Right cardiac atrium (tissue), 5 donors: ENCODE results near the gene ATXN1. TPM values are rescaled to one million over a fixed set of nuclear protein-coding genes. Genes with fewer than 3 reads are reported as not detected.

Experiments
- ATAC-seq, 2 donors: fragments of 200-7000 bp; cut with Tn5 transposase; one replicate each; pipeline versions ENCODE4 v1.8.0 to v1.9.1; 2020; ENCODE audit warnings: moderate library complexity in 2 of 2, mild to moderate bottlenecking in 1 of 2
- DNase-seq, 3 donors: peaks; one replicate each; pipeline ENCODE4 v3.0.0-alpha.2; 2020
- H3K27ac ChIP-seq: one replicate; pipeline ENCODE4 v1.5.1; 2013; ENCODE audit warnings: mild to moderate bottlenecking, low read length, control low read depth, moderate library complexity
- H3K27me3 ChIP-seq: one replicate; pipeline ENCODE4 v1.6.1; 2013; ENCODE audit not compliant: control insufficient read depth, insufficient read depth
- H3K4me1 ChIP-seq: one replicate; pipeline ENCODE4 v1.6.1; 2013; ENCODE audit warnings: low read length; ENCODE audit not compliant: control insufficient read depth, insufficient read depth
- H3K4me3 ChIP-seq: one replicate; pipeline ENCODE4 v1.5.1; 2013; ENCODE audit warnings: low read length, control low read depth
- H3K9me3 ChIP-seq: one replicate; pipeline ENCODE4 v1.6.1; 2013; ENCODE audit warnings: low read length; ENCODE audit not compliant: control insufficient read depth
- WGBS: extraction: QIAGEN DNeasy Blood & Tissue Kit; methylation state at CpG from one replicate; pipeline ENCODE4 v1.1.7; 2013; 5-methylcytosine and 5-hydroxymethylcytosine counted together
- intact Hi-C, 4 donors: fragments of 100-400 bp; cut with DNase I; formaldehyde crosslinking; loops; one replicate each; pipeline versions ENCODE4 v1.11.0 to v1.14.0; 2022 to 2023
- polyA plus RNA-seq: library from polyadenylated mRNA; stranded (reverse); fragments of 200-250 nt; gene quantifications from one replicate; pipeline ENCODE4 v1.2.3, GENCODE V29; 2013
- total RNA-seq, 4 donors: library from RNA; stranded (reverse); fragmentation: NEBNext Ultra II Directional; extraction: Animal tissue kit (Norgen Biotek cat#: 25700); gene quantifications; one replicate each; pipeline ENCODE4 v1.2.1, GENCODE V29; 2021
- donor health status: healthy with polysubstance abuse.
- donor health status: DM: no; HTN: yes; CAD: no.
- donor health status: DM: no; HTN: no; CAD: no.
- donor health status: DM: no; HTN: yes; CAD: no; lungs with severe emphysema.
- donor health status: DM: yes; HTN: yes; CAD: no.

Gene ATXN1
- total and polyA plus RNA-seq, 5 donors = 11.8 to 50.7 (median 47.6) TPM

DNA sequence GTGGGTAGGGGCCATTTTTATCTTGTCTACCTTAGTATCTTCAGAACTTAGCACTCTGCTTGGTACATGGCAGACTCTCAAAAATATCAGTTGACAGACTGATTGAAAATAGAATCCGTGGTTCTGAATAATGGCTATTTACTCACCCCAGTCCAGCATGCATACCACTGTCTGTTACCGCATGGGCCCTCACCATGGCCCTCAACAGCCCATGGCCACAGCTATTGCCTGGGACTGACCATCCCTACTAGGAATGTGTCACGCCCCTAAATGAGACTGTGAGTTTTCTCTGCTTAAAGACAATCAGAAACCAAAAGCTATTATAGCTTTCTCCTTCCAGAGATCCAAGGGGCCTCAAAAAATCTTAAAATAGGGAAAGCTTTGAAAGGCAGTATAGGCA lies 207.7 kb downstream of the ATXN1 start:
- H3K27ac ChIP-seq = no peak overlapping the region
- no peak for ATAC-seq
- 88% methylated on average over 3 of the region's 3 CpGs for WGBS
- no peaks in the 10 kb centered on the region for H3K9me3 ChIP-seq
- no peak overlapping the region for H3K4me3 ChIP-seq
- H3K27me3 ChIP-seq = no peaks in the 10 kb centered on the region
- no peak for DNase-seq
- no peaks in the 10 kb centered on the region for H3K4me1 ChIP-seq
- intact Hi-C loops = no loop called here

DNA sequence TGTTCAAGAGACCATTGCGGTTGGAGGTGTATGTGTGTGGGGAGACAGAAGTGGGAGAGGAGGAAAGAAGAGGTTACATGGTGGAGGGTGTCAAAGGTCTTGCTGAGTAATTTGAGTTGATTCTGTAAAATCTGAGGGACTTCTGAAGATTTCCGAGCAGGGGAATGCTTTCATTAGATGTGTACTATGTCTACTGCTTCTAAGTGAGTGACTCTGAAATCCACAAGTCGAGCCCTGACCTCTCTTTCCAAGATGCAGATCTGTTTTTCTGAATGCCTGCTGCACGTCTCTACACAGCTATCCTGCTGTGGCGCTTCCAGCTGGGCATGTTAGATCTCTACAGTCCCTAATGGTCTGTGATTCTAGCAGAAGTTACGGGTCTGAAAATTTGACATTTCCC lies 209.8 kb downstream of the ATXN1 start:
- no peaks in the 10 kb centered on the region for H3K27me3 ChIP-seq
- H3K27ac ChIP-seq = no peak overlapping the region
- H3K4me1 ChIP-seq = no peaks in the 10 kb centered on the region
- ATAC-seq = no peak
- H3K9me3 ChIP-seq = no peaks in the 10 kb centered on the region
- intact Hi-C loops = no loop called here
- no peak overlapping the region for H3K4me3 ChIP-seq
- 88% methylated on average over 6 of the region's 6 CpGs for WGBS
- no peak for DNase-seq

DNA sequence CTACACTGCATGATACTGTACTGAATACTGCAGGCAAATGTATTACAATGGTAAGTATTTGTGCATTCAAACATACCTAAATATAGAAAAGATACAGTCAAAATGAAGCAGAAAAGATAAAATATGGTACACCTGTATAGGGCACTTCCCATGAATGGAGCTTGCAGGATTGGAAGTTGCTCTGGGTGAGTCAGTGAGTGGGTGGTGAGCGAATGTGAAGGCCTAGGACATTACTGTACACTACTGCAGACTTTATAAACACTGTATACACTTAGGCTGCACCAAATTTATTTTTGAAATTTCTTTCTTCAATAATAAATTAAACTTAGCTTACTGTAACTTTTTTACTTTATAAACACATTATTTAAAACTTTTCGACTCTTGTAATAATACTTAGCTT lies 213.1 kb downstream of the ATXN1 start:
- DNase-seq (no peak), ATAC-seq (no peak)
- intact Hi-C loops = no loop called here
- Histone ChIP-seq H3K4me3 (no peak overlapping the region), H3K27ac (no peak overlapping the region), H3K9me3 (no peaks in the 10 kb centered on the region), H3K27me3 (no peaks in the 10 kb centered on the region), H3K4me1 (peaks cover 5% of the 10 kb centered on the region)
- 95% methylated on average over 2 of the region's 2 CpGs for WGBS

DNA sequence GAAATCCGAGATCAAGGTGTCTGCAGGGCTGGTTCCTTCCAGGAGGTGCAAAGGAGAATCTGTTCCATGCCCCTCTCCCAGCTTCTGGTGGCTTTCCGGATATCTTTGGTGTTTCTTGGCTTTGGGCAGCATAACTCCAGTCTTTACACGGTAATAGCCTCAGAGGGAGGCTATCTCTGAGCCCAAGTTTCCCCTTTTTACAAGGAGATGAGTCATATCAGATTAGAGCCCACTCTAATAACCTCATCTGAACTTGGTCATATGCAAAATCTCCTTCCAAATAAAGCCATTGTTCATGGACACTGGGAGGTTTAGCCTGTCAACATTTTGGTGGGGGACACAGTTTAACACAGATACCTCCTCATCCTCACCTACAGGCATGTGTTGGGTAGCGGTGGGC lies 213.7 kb downstream of the ATXN1 start:
- DNase-seq (no peak), ATAC-seq (no peak)
- no peak overlapping the region for H3K4me3 ChIP-seq
- H3K9me3 ChIP-seq = no peaks in the 10 kb centered on the region
- WGBS = 71% methylated on average over 4 of the region's 4 CpGs
- intact Hi-C loops = no loop called here
- H3K27ac ChIP-seq = no peak overlapping the region
- H3K27me3 ChIP-seq = no peaks in the 10 kb centered on the region
- peaks cover 5% of the 10 kb centered on the region for H3K4me1 ChIP-seq

DNA sequence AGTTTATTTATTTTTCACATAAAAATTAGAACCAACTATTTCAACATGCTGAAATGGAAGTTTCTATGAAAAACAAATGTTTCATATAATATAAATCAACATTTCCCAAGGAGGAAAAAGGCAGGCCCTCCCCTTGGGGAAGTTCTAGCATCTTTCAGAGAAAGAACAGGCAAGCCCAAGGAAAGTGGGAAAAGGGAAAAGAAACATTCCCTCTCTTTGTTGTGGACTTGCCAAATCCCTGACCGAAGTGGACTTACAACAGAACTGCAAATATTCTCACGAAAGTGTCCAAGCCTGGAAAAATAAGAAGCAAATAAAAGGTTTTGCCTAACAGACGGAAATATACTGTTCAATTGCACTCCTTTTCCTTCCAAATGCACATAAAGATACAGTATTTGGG lies 214.4 kb downstream of the ATXN1 start:
- Histone ChIP-seq H3K4me3 (no peak overlapping the region), H3K9me3 (no peaks in the 10 kb centered on the region), H3K4me1 (peaks cover 5% of the 10 kb centered on the region), H3K27ac (no peak overlapping the region), H3K27me3 (no peaks in the 10 kb centered on the region)
- intact Hi-C loops = no loop called here
- ATAC-seq = no peak
- 75% methylated on average over 3 of the region's 3 CpGs for WGBS
- no peak for DNase-seq

DNA sequence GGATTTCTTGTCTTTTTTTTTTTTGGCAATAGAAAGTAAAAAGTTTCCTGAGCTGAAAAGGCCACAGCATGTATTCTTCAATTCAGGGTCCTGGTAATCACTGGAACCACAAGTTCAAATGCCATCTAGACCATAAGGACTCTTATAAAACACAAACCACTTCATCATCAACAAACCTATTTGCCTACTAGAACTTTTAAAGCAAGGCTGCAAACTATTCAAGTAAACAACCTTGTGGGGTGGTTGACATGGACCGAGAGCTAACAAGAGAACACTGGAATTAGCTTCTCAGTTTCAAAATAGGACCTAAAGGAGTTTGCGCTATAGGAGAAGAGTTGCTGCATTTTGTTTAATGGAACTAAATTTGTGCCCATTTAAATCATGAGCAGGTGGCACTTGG lies 215.9 kb downstream of the ATXN1 start:
- H3K9me3 ChIP-seq = no peaks in the 10 kb centered on the region
- no peak overlapping the region for H3K27ac ChIP-seq
- no peak overlapping the region for H3K4me3 ChIP-seq
- no peak for DNase-seq
- no peak for ATAC-seq
- intact Hi-C loops = no loop called here
- peaks cover 5% of the 10 kb centered on the region for H3K4me1 ChIP-seq
- no peaks in the 10 kb centered on the region for H3K27me3 ChIP-seq
- WGBS = 97% methylated on average over 2 of the region's 2 CpGs

DNA sequence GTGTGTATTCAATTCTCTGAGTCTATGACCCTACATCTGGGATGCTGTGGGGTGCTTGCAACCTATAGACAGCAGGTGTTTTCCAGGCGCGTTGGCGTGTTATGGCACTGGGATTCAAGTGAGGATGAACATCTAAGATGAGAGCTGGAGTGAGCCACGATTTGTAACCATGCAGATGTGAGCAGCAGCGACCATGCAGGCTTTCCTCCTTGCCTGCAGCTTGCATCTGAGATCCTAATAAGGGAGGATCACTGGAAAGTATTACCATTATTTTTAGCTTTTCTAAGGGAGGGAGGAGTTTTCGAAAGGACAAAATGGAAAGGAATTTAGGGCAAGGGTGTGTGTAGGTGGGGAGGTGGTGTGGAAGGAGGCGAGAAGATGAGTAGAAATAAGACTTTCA lies 216.7 kb downstream of the ATXN1 start:
- 65% methylated on average over 7 of the region's 7 CpGs for WGBS

DNA sequence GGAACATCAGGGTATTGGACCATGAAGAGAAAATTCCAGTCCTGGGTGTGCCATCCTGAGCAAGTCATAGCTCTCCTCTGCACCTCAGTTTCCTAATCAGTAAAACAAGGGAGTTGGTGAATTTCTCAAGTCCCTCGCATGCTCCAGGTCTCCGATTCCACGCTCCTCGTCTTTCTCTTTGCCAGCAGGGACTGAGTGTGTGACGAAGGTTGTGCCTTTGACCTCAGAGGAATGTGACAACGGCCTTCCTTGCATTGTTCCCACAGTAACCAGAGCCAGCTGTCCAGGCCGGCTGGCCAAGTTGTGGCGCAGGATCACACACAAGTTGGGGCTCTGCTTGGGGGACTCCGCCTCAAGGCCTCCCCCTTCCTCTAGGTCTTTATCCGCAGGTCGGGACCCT lies 217.3 kb downstream of the ATXN1 start:
- Histone ChIP-seq H3K4me3 (no peak overlapping the region), H3K27ac (peak overlapping the region; percentile 40), H3K27me3 (no peaks in the 10 kb centered on the region), H3K9me3 (no peaks in the 10 kb centered on the region), H3K4me1 (peaks cover 5% of the 10 kb centered on the region)
- peak; percentile 54 to 79 (median 73) for DNase-seq
- peak; percentile 75 to 92 for ATAC-seq
- intact Hi-C loops = no loop called here
- 26% methylated on average over 11 of the region's 11 CpGs for WGBS

More for the DNA sequence above, 216.7 kb downstream of the ATXN1 start:
- intact Hi-C loops = no loop called here
- H3K9me3 ChIP-seq = no peaks in the 10 kb centered on the region
- ATAC-seq (peak in 1 of 2 donors; percentile 9), DNase-seq (no peak)
- no peak overlapping the region for H3K4me3 ChIP-seq
- H3K4me1 ChIP-seq = peaks cover 5% of the 10 kb centered on the region
- H3K27ac ChIP-seq = peak overlapping the region; percentile 40
- no peaks in the 10 kb centered on the region for H3K27me3 ChIP-seq

DNA sequence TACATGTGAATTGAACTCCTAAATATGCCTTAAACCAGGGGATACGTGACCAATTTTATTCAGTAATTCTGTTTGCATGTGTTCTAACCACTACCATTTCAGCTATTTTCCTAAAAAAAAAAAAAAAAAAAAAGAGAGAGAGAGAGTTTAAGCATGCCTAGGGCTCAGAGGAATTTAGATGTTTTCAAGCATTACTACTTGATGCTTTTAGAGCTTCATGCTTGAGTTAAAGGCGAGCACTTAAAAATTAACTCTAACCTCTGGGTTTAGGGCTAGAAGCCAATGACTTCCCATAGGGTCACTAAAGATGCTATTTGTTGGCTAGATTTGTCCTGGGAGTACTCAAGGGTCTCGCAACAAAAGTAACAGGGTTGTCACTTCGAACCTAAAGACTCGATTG lies 217.7 kb downstream of the ATXN1 start:
- peaks cover 5% of the 10 kb centered on the region for H3K4me1 ChIP-seq
- 62% methylated on average over 5 of the region's 5 CpGs for WGBS
- H3K27me3 ChIP-seq = no peaks in the 10 kb centered on the region
- no peak for DNase-seq
- H3K4me3 ChIP-seq = no peak overlapping the region
- ATAC-seq = no peak
- intact Hi-C loops = no loop called here
- no peak overlapping the region for H3K27ac ChIP-seq
- no peaks in the 10 kb centered on the region for H3K9me3 ChIP-seq

DNA sequence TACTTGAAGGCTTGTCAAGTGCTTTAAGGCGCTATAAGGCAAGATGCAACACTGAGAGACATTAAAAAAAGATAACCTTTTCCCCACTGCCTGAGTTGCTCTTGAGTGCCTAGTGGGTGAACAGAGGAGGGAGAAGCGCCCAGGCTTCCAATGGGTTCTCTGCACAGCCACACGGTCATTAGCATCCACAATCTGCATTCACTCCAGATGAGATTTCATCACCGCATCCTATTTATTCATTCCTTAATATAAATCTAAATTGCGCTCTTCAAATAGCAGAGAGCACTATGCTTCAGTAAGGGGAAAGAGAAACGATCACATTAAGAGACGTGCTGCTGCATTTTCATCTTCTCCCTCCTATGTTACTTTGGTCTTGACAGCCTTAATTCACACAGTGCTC lies 219.2 kb downstream of the ATXN1 start:
- no peak overlapping the region for H3K4me3 ChIP-seq
- H3K27me3 ChIP-seq = no peaks in the 10 kb centered on the region
- intact Hi-C loops = no loop called here
- 73% methylated on average over 7 of the region's 7 CpGs for WGBS
- peak overlapping the region; percentile 13 for H3K27ac ChIP-seq
- ATAC-seq = no peak
- DNase-seq = no peak
- H3K4me1 ChIP-seq = peaks cover 5% of the 10 kb centered on the region
- H3K9me3 ChIP-seq = no peaks in the 10 kb centered on the region

DNA sequence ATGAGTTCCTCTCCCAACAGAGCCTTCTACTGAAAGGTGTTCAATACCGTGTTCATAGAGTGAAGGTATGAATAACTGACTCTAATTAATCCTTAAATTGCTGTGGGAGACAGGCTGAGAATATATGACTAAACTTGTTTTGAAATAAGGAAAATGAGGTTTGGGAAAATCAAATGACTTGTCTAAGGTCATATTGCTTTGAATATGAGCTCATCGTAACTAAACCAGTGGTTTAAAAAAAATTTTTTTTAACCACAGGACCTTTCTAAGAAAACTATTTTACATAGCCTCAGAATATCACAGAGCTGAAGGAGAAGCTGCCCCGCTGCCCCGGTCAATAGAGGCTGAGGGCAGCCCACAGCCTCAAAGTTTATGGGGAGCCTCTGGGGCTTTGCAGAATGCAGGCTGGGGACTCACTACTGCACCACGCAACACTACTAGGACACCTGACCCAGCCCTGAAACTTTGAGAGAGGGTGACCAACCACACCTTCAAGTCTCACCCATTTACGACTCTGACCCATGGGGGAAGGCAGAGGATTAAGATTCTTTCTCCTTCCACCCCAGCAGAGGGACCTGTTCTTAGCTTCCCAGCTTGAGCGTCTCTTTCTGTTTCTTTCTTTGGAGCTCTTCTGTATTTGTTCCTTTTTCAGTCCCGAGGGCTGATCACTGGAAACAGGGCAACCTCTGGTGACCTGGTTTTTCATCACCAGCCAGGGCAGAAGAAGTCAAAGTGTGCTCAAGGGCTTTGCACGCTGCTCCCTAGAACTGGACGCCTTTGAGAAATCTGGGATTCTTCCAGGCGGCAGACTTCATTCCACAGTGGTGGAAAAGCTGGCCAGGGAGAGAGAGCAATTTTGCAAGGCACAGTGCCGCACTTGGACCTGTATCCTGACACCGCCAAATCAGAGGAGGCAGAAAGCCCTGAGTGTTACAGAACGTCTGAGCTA lies 220.2 kb downstream of the ATXN1 start:
- no peaks in the 10 kb centered on the region for H3K9me3 ChIP-seq
- DNase-seq = peak; percentile 55 to 80 (median 76)
- H3K27me3 ChIP-seq = no peaks in the 10 kb centered on the region
- 59% methylated on average over 14 of the region's 14 CpGs for WGBS
- peaks cover 5% of the 10 kb centered on the region for H3K4me1 ChIP-seq
- peak overlapping the region; percentile 13 for H3K27ac ChIP-seq
- peak; percentile 70 to 86 for ATAC-seq
- intact Hi-C loops = no loop called here
- H3K4me3 ChIP-seq = no peak overlapping the region
